ENCODE results near the gene ACVRL1. TPM values are rescaled to one million over a fixed set of nuclear protein-coding genes. Genes with fewer than 3 reads are reported as not detected.

ACVRL1 gene
- total and polyA plus RNA-seq, 4 donors, result 3.1 to 7.9 (median 6.1) TPM

- peaks cover 0 to 3% (median 1%) of the 10 kb centered on the region in 4 donors for H3K4me1 ChIP-seq (ENCODE audit: control insufficient read depth in 4 of 4, insufficient read depth in 4 of 4, low read length in 3 of 4)
- H3K27me3 ChIP-seq (ENCODE audit: control insufficient read depth in 4 of 4, insufficient read depth in 4 of 4, low read length in 3 of 4), result no peaks in the 10 kb centered on the region
- H3K27ac ChIP-seq (ENCODE audit: low read depth in 1 of 2, low read length in 2 of 2), result no peak overlapping the region
- no peaks in the 10 kb centered on the region for H3K36me3 ChIP-seq (ENCODE audit: control insufficient read depth in 4 of 4, insufficient read depth in 3 of 4, low read depth in 1 of 4, low read length in 3 of 4)
- peak in 1 of 2 donors; percentile 7 for TF ChIP-seq RXRA (IDR thresholded peaks at IDR 0.05)
- TF ChIP-seq JUND (IDR thresholded peaks at IDR 0.05), result no peak
- TF ChIP-seq CTCF (IDR thresholded peaks at IDR 0.05; ENCODE audit: low read depth, low read length, missing input control), result peak; percentile 46
- peak; percentile 73 to 74 for TF ChIP-seq RAD21 (IDR thresholded peaks at IDR 0.05)
- TF ChIP-seq YY1 (IDR thresholded peaks at IDR 0.05), result no peak
- no peak overlapping the region for H3K9ac ChIP-seq (ENCODE audit: low read depth in 1 of 2, low read length in 2 of 2)
- H3K4me3 ChIP-seq (ENCODE audit: low read depth in 1 of 3, low read length in 3 of 3), result no peak overlapping the region
- H3K9me3 ChIP-seq (ENCODE audit: control insufficient read depth in 4 of 4, low read length in 3 of 4), result no peaks in the 10 kb centered on the region
- DNase-seq (ENCODE audit: low spot score), result no peak
These were observed 15.5 kb upstream of the ACVRL1 start for GRCh38 chr12:51891843-51892242.

GRCh38 chr12:51893786-51894185 lies 13.5 kb upstream of the ACVRL1 start:
- no peaks in the 10 kb centered on the region for H3K27me3 ChIP-seq (ENCODE audit: control insufficient read depth in 4 of 4, insufficient read depth in 4 of 4, low read length in 3 of 4)
- H3K4me1 ChIP-seq (ENCODE audit: control insufficient read depth in 4 of 4, insufficient read depth in 4 of 4, low read length in 3 of 4), result peaks cover 0 to 3% (median 0%) of the 10 kb centered on the region in 4 donors
- no peak for TF ChIP-seq CTCF (IDR thresholded peaks at IDR 0.05; ENCODE audit: low read depth, low read length, missing input control)
- TF ChIP-seq FOXA1 (IDR thresholded peaks at IDR 0.05), result no peak
- no peak for TF ChIP-seq ATF3 (IDR thresholded peaks at IDR 0.05)
- TF ChIP-seq JUND (IDR thresholded peaks at IDR 0.05), result no peak
- TF ChIP-seq MAX (IDR thresholded peaks at IDR 0.05), result no peak
- no peak for TF ChIP-seq RAD21 (IDR thresholded peaks at IDR 0.05)
- TF ChIP-seq YY1 (IDR thresholded peaks at IDR 0.05), result no peak
- no peak for TF ChIP-seq SP1 (IDR thresholded peaks at IDR 0.05)
- no peak for TF ChIP-seq RXRA (IDR thresholded peaks at IDR 0.05)
- TF ChIP-seq FOXA2 (IDR thresholded peaks at IDR 0.05), result no peak
- TF ChIP-seq ZBTB33 (IDR thresholded peaks at IDR 0.05), result no peak
- TF ChIP-seq TAF1 (conservative IDR thresholded peaks at IDR 0.05), result no peak
- no peak for TF ChIP-seq NR2F2 (IDR thresholded peaks at IDR 0.05)
- no peak for TF ChIP-seq REST (IDR thresholded peaks at IDR 0.05)
- no peaks in the 10 kb centered on the region for H3K36me3 ChIP-seq (ENCODE audit: control insufficient read depth in 4 of 4, insufficient read depth in 3 of 4, low read depth in 1 of 4, low read length in 3 of 4)
- no peak for DNase-seq (ENCODE audit: low spot score)
- no peak overlapping the region for H3K27ac ChIP-seq (ENCODE audit: low read depth in 1 of 2, low read length in 2 of 2)
- WGBS, result 87% methylated on average over 6 of the region's 6 CpGs
- H3K4me3 ChIP-seq (ENCODE audit: low read depth in 1 of 3, low read length in 3 of 3), result no peak overlapping the region
- no peaks in the 10 kb centered on the region for H3K9me3 ChIP-seq (ENCODE audit: control insufficient read depth in 4 of 4, low read length in 3 of 4)
- peak overlapping the region in 1 of 2 donors; percentile 18 for H3K9ac ChIP-seq (ENCODE audit: low read depth in 1 of 2, low read length in 2 of 2)

Measured in liver (tissue), 9 donors.